ENCODE results near the gene BNC2. TPM values are rescaled to one million over a fixed set of nuclear protein-coding genes. Genes with fewer than 3 reads are reported as not detected.

The BNC2 gene
- total and polyA plus RNA-seq, 2 of the 13 experiments (the other 11 are each of a cell fraction or from before 2014, with no cell fraction given), result not detected

GRCh38 chr9:16526380-16526779 is 344.1 kb downstream of the BNC2 start (continued):
- no peak for TF ChIP-seq AKNA (CRISPR knock-in tag; IDR thresholded peaks at IDR 0.05; ENCODE audit: borderline replicate concordance)
- no peak for TF ChIP-seq NR0B2 (CRISPR knock-in tag; IDR thresholded peaks at IDR 0.05)
- TF ChIP-seq ARNT2 (CRISPR knock-in tag; IDR thresholded peaks at IDR 0.05; ENCODE audit: low read depth), result no peak
- TF ChIP-seq RELA (CRISPR knock-in tag; IDR thresholded peaks at IDR 0.05), result no peak
- no peak for TF ChIP-seq ZNF430 (CRISPR knock-in tag; IDR thresholded peaks at IDR 0.05)
- no peak for TF ChIP-seq ZNF263 (CRISPR knock-in tag; IDR thresholded peaks at IDR 0.05)
- no peak for TF ChIP-seq ZNF740 (CRISPR knock-in tag; IDR thresholded peaks at IDR 0.05)
- no peak for TF ChIP-seq RBM22 (optimal IDR thresholded peaks at IDR 0.05; ENCODE audit: low read length)
- TF ChIP-seq NR2F2 (IDR thresholded peaks at IDR 0.05; ENCODE audit: borderline replicate concordance, low read depth), result no peak
